ENCODE measurements around the gene CSAG1. TPM values are rescaled to one million over a fixed set of nuclear protein-coding genes. Genes with fewer than 3 reads are reported as not detected.
"Not testable (repeated sequence)": the region's sequence is repeated elsewhere in the genome, so short reads cannot be mapped to it uniquely, and the experiment has no call there.

The CSAG1 gene
- total RNA-seq, 3 donors from 2014 or later: not detected

- Histone ChIP-seq H3K4me3 (no peak overlapping the region), H3K4me1 (ENCODE audit: low read depth) (no peaks in the 10 kb centered on the region), H3K9me3 (no peaks in the 10 kb centered on the region), H3K36me3 (ENCODE audit: low read depth) (no peaks in the 10 kb centered on the region)
- TF ChIP-seq CTCF (IDR thresholded peaks at IDR 0.05): no peak
- intact Hi-C loops (cut with DNase I, micrococcal nuclease): no loop called here
- DNase-seq (no peak), ATAC-seq (no peak)
Observed at GRCh38 chrX:152738560-152738959, 5.0 kb upstream of the CSAG1 start.

DNA sequence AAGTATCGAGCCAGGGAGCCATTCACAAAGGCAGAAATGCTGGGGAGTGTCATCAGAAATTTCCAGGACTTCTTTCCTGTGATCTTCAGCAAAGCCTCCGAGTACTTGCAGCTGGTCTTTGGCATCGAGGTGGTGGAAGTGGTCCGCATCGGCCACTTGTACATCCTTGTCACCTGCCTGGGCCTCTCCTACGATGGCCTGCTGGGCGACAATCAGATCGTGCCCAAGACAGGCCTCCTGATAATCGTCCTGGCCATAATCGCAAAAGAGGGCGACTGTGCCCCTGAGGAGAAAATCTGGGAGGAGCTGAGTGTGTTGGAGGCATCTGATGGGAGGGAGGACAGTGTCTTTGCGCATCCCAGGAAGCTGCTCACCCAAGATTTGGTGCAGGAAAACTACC lies 3.0 kb upstream of the CSAG1 start:
- H3K4me3 ChIP-seq; DNase-seq; H3K36me3 ChIP-seq (ENCODE audit: low read depth); ATAC-seq; H3K4me1 ChIP-seq (ENCODE audit: low read depth); intact Hi-C loops (cut with DNase I, micrococcal nuclease); H3K9me3 ChIP-seq: not testable (repeated sequence)

GRCh38 chrX:152735860-152736511 lies 2.5 kb upstream of the CSAG1 start:
- no peak for DNase-seq
- no peak overlapping the region for H3K4me3 ChIP-seq
- no peaks in the 10 kb centered on the region for H3K9me3 ChIP-seq
- no peaks in the 10 kb centered on the region for H3K36me3 ChIP-seq (ENCODE audit: low read depth)
- TF ChIP-seq CTCF (IDR thresholded peaks at IDR 0.05): no peak
- intact Hi-C loops (cut with DNase I, micrococcal nuclease): no loop called here
- no peaks in the 10 kb centered on the region for H3K4me1 ChIP-seq (ENCODE audit: low read depth)
- ATAC-seq: no peak

- ATAC-seq (no peak), DNase-seq (no peak)
- no peaks in the 10 kb centered on the region for H3K36me3 ChIP-seq (ENCODE audit: low read depth)
- TF ChIP-seq CTCF (IDR thresholded peaks at IDR 0.05): no peak
- H3K4me3 ChIP-seq: no peak overlapping the region
- no peaks in the 10 kb centered on the region for H3K9me3 ChIP-seq
- H3K4me1 ChIP-seq (ENCODE audit: low read depth): no peaks in the 10 kb centered on the region
- intact Hi-C loops (cut with DNase I, micrococcal nuclease): no loop called here
Observed at GRCh38 chrX:152735101-152735500, 1.6 kb upstream of the CSAG1 start.

DNA sequence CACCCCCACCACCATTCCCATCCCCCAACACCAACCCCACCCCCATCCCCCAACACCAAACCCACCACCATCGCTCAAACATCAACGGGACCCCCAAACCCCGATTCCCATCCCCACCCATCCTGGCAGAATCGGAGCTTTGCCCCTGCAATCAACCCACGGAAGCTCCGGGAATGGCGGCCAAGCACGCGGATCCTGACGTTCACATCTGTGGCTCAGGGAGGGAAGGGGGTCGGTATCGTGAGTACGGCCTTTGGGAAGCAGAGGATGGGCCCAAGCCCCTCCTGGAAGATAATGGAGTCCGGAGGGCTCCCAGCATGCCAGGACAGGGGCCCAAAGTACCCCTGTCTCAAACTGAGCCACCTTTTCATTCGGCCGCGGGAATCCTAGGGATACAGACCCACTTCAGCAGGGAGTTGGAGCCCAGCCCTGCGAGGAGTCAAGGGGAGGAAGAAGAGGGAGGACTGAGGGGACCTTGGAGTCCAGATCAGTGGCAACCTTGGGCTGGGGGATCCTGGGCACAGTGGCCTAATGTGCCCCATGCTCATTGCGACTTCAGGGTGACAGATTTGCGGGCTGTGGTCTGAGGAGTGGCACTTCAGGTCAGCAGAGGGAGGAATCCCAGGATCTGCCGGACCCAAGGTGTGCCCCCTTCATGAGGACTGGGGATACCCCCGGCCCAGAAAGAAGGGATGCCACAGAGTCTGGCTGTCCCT lies 780 bp upstream of the CSAG1 start:
- DNase-seq; intact Hi-C loops (cut with DNase I, micrococcal nuclease); H3K36me3 ChIP-seq (ENCODE audit: low read depth); H3K4me3 ChIP-seq; H3K9me3 ChIP-seq; ATAC-seq; H3K4me1 ChIP-seq (ENCODE audit: low read depth): not testable (repeated sequence)

- no peak for ATAC-seq
- Histone ChIP-seq H3K9me3 (no peaks in the 10 kb centered on the region), H3K36me3 (ENCODE audit: low read depth) (no peaks in the 10 kb centered on the region), H3K4me1 (ENCODE audit: low read depth) (no peaks in the 10 kb centered on the region), H3K4me3 (no peak overlapping the region)
- intact Hi-C loops (cut with DNase I, micrococcal nuclease): no loop called here
- no peak for DNase-seq
- no peak for TF ChIP-seq CTCF (IDR thresholded peaks at IDR 0.05)
Observed at GRCh38 chrX:152725409-152725808, 8.1 kb downstream of the CSAG1 start.

DNA sequence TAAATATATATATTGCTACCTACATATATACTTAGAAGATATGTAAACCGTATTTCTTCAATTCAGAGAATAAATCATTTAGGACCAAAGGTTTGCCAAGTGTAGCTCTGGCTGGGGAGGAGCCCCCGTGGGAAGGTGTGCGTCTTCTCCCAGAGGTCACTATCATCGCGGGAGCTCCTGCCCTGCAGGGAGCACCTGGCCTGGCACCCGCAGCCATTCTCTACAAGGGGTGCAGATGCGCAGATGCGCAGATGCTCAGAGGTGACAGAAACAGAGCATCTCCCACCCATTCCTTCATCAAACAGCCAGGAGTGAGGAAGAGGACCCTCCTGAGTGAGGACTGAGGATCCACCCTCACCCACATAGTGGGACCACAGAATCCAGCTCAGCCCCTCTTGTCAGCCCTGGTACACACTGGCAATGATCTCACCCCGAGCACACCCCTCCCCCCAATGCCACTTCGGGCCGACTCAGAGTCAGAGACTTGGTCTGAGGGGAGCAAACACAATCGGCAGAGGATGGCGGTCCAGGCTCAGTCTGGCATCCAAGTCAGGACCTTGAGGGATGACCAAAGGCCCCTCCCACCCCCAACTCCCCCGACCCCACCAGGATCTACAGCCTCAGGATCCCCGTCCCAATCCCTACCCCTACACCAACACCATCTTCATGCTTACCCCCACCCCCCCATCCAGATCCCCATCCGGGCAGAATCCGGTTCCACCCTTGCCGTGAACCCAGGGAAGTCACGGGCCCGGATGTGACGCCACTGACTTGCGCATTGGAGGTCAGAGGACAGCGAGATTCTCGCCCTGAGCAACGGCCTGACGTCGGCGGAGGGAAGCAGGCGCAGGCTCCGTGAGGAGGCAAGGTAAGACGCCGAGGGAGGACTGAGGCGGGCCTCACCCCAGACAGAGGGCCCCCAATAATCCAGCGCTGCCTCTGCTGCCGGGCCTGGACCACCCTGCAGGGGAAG lies 19.4 kb downstream of the CSAG1 start, which contains the start of gene MAGEA2B:
Gene MAGEA2B, plus strand, starts transcription at position 814 of the 973 bp plus-strand sequence. CDS start 2,479 bp downstream, outside the sequence.
- DNase-seq; ATAC-seq; intact Hi-C loops (cut with DNase I, micrococcal nuclease): not testable (repeated sequence)

GRCh38 chrX:152713195-152713594 lies 20.3 kb downstream of the CSAG1 start:
- H3K9me3 ChIP-seq; H3K36me3 ChIP-seq (ENCODE audit: low read depth); DNase-seq; intact Hi-C loops (cut with DNase I, micrococcal nuclease); H3K4me3 ChIP-seq; ATAC-seq; H3K4me1 ChIP-seq (ENCODE audit: low read depth): not testable (repeated sequence)

More for the DNA sequence above, 19.4 kb downstream of the CSAG1 start, which contains the start of gene MAGEA2B:
- not testable (repeated sequence) for H3K9me3 ChIP-seq; H3K4me1 ChIP-seq (ENCODE audit: low read depth); H3K36me3 ChIP-seq (ENCODE audit: low read depth); H3K4me3 ChIP-seq

DNA sequence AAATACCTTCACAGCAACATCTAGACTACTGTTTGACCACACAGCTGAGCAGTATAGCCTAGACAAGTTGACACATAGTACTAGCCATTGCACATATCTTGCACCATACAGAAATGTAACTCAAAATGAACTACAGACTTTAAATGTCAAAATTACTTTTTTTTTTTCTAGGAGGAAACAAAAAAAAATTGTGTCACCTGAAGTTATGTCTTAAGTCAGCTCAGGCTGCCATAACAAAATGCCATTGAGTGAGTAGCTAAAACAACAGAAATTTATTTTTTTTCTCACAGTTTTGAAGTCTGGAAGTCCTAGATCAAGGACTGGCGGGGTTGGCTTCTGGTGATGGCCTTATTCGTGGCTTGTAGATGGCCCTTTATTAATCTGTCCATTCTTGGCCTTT lies 24.3 kb downstream of the CSAG1 start, which contains the start of gene CSAG2:
Gene CSAG2, minus strand, starts transcription at position 101 of the 400 bp plus-strand sequence. CDS start 161 bp downstream, outside the sequence.
- ATAC-seq; H3K4me3 ChIP-seq; H3K4me1 ChIP-seq (ENCODE audit: low read depth); H3K9me3 ChIP-seq; DNase-seq; intact Hi-C loops (cut with DNase I, micrococcal nuclease); H3K36me3 ChIP-seq (ENCODE audit: low read depth): not testable (repeated sequence)

All from mucosa of descending colon (tissue), 3 donors.